ENCODE data around the gene ZNF467.

ZNF467 gene

GRCh38 chr7:149783386-149784250, 10.2 kb upstream of the ZNF467 start:
- no peak for DNase-seq

DNA sequence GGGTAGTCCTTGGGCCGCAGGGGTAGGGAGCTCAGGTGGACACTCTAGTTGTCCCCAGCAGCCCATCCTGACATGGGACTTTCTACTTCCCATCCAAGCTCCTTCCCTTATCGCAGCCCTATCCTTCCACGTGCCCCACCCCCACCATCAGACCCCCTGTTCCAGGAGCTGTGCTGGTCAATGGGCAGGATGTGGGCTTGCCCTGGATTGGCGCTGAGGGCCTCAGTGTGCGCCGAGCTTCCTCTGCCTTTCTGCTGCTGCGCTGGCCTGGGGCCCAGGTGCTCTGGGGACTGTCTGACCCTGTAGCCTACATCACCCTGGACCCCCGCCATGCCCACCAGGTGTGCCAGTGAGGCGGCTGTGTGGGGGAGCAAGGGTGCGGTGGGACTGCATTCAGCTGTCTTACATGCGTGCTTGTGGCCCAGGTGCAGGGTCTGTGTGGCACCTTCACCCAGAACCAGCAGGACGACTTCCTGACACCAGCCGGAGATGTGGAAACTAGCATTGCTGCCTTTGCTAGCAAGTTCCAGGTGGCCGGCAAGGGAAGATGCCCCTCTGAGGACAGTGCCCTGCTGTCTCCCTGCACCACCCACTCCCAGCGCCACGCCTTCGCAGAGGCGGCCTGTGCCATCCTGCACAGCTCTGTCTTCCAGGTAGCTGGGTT, 9.4 kb upstream of the ZNF467 start:
- DNase-seq, result no peak

GRCh38 chr7:149781921-149782320, 8.5 kb upstream of the ZNF467 start:
- no peak for DNase-seq

- no peak for DNase-seq
Measured at GRCh38 chr7:149780636-149781419, 7.4 kb upstream of the ZNF467 start.

DNA sequence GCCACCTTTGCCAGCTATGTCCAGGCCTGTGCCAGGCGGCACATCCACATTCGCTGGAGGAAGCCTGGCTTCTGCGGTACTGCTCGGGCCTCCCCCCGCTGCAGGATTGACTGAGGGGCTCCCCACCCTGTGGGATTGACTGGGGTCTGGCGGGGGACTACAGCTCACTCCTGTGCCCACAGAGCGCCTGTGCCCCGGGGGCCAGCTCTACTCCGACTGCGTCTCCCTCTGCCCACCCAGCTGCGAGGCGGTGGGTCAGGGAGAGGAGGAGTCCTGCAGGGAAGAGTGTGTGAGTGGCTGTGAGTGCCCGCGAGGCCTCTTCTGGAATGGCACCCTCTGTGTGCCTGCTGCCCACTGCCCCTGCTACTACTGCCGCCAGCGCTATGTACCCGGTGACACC, 6.7 kb upstream of the ZNF467 start:
- DNase-seq, result no peak

DNA sequence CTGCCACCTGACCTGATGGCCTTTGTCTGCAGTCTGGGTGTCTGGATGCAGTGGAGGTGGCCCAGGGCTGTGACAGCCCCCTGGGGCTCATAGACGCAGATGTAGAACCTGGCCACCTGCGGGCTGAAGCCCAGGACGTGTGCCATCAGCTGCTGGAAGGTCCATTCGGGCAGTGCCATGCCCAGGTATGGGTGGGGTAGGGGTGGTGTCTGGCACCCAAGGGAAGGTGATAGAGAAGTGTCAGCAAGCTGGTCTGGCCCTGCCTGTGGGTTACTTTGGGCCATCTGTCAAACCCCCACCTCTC, 6.1 kb upstream of the ZNF467 start:
- no peak for DNase-seq

DNA sequence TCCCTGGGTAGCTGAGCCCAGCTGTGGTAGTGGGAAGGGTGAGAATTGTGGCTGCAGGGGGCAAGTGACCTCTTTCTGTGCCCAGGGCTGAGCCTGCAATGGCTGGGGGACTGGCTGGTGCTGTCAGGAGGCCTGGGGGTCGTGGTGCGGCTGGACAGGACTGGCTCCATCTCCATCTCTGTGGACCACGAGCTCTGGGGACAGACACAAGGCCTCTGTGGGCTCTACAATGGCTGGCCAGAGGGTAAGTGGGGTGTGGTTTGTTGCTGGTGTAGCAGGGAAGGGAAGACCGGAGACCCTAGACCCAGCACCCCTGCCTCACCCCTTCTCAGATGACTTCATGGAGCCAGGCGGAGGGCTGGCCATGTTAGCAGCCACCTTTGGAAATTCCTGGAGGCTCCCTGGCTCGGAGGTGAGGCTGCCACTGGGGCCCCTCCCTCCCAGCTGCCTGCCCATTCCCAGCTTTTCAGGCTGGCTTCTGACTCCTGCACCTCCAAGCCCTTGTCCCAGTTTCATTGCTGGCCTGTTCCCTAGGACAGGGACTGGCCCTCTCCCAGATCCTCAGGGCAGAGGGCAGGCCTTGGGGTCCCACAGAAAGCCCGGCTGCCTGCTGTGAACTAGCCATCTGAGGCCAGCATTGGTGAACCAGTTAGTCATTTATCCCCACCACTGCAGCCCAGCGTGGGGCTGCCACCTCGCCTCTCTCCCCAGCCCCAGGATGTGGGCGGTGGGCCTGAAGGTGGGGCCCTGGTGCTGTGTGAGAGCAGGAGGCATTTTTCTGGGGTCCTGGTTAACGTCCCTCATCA, 5.5 kb upstream of the ZNF467 start:
- no peak for DNase-seq

DNA sequence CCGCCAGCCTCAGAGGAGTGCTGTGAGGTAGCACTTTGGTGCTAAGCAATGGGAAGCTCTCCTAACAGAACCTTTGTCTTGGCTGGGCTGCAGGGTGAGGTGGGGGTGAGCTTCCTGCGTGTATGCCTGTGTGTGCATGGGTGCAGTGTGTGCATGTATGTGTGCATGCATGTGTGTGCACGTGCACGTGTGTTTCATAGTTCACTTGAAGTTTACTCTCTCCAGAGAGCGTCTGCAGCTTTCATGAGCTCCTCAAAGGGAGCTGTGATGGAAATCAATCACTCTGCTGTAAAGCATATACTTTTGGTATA, 4.9 kb upstream of the ZNF467 start:
- DNase-seq, result no peak

DNA sequence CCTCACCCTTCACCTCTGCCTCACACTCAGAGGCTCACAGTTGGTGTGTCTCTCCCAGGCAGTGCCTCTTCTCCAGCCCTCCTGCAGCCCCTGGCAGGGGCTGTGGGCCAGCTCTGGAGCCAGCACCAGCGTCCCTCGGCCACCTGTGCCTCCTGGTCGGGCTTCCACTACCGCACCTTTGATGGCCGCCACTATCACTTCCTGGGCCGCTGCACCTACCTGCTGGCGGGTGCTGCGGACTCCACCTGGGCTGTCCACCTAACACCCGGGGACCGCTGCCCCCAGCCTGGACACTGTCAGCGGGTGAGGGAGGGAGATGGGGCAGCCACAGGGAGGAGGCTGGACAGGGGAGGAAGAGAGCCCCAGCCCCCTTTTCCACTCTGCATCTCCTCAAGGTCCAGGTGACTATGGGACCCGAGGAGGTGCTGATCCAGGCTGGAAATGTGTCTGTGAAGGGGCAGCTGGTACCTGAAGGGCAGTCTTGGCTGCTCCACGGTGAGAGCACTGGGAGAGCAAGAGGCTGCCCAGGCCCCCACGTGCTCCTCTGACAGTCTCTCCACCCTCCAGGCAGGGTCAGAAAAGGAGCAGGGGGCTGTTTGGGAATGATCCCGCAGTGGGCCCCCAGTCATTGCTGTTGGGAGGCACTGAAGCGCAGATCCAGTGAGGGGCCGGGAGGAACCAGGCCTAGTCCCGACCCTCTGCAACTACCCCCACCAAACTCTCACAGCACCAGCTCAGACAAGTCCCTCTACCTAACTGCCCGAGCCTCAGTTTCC, 4.4 kb upstream of the ZNF467 start:
- no peak for DNase-seq

DNA sequence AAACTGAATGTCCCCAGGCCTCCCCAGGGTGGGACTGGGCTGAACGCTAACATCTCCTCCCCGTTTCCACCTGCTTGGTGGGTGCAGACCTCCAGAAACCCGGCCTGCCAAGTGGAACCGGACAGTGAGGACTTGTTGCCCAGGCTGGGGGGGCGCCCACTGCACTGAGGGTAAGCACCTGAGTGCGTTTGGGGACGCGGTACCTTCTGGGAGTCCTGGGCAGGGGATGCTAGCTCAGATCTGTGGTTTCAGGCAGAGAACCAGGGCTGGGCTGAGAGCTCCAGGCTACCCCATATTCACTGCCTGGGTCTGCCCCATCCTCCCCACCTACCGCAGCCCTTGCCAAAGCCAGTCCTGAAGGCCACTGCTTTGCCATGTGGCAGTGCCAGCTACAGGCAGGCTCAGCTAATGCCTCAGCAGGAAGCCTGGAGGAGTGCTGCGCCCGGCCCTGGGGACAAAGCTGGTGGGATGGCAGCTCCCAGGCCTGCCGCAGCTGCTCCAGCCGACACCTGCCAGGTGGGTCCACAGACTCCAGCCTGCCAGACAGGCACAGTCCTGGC, 3.5 kb upstream of the ZNF467 start:
- DNase-seq, result no peak

- DNase-seq, result no peak
Measured at GRCh38 chr7:149776289-149776688, 2.9 kb upstream of the ZNF467 start.

GRCh38 chr7:149775176-149775556, 1.8 kb upstream of the ZNF467 start:
- no peak for DNase-seq

DNA sequence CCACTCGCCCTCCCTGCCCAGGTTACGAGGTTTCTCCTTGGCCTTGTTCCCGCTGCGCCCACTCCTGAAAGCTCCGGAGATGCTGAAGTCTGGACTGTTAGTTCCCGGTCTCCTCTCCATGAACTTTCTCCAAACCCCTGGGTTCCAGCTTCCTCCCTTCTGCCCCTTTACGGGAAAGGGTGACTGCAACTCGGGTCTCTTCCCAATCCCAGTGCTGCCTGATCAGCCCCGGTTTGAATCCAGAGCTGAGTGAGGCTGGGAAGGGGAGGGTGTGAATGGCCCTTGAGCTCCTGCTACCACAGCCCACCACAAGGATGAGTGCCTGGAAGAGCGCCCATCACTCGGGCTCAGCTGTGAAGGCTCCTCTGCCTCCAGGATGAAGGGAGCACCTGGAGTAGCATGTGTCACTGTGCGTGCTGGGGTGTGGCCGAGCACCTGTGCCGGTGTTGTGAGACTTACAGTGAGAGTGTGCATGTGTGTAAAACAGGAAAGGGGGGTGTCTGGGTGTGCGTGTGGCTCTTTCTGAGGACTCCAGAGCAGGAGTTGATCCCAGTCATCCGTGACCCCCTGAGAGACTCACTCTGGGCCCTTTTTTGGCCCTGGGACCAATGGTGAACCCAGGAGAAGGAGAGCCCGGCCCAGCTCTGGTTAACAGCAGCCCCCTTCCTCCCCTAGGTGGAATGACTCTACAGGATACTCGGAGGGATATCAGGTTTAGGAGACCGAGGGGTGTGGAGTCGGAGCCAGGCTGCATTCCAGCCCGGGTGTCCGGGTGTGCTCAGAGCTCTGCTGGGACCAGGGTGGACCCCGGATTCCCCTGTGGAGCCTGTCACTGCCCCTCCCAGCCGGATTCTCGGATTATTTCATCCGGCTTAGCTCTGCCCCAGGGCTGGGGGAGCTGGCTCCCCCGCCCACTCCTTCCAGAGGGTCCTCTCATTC, 1.1 kb upstream of the ZNF467 start:
- no peak for DNase-seq

- no peak for DNase-seq
Measured at GRCh38 chr7:149772956-149773434, 393 bp downstream of the ZNF467 start.

DNA sequence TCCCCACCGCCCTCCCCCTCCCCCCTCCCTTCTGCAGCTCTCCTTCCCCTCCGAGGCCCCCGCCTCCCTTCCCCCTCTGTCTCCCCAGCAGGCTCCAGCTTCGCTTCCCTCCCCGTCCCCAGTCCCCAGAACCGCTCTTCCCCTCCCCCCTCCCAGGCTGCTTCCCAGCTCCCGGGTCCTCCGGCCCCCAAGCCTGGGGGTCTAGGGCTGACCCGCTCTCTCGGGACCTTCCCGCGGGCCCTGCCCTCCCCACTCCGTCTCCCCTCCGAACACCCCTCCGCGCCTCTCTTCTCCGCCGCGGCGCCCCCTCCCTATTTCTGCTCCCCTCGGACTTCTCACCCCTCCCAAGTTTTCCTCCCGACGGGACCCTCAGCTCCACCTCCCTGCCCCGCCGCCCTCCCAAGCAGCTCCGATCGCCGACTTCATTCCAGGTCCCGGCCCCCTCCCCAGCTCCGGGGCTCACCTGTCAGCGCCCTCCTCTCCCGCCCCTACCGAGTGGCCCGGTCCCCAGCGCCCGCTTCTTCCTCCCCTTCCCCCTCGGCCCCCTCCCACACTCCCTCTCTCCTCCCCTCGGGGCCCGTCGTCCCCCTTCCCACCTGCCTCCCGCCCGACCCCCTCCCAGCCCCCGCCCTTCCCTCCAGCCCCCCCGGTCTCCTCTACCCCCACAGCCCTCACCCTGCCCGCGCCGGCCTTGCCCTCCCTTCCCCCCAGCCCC, 990 bp downstream of the ZNF467 start:
- DNase-seq, result no peak

DNA sequence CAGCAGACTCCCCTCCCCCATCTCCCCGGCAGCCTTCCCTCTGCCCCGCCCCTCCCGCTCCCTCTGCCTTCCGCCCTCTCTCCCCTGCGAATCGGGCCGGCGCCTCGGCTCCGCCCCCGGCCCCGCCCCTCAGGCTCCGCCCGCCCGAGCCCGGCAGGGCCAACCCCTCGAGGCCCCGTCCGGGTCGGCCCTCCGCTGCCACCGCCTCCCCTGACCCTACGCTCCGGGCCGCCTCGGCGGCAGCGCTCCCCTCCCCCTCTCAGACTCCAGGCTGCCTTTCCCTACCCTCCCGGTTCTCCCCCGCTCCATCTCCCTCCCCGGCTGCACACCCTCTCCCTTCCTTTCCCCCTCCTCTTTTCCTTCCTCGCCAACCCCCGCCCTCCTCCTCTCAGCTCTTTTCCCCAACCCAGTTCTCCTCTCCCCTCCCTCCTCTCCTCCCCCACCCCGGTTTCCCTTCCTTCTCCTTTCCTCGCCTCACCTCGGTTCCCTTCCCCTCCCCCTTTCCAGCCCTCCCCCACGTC, 1.6 kb downstream of the ZNF467 start:
- DNase-seq, result peak; percentile 71

DNA sequence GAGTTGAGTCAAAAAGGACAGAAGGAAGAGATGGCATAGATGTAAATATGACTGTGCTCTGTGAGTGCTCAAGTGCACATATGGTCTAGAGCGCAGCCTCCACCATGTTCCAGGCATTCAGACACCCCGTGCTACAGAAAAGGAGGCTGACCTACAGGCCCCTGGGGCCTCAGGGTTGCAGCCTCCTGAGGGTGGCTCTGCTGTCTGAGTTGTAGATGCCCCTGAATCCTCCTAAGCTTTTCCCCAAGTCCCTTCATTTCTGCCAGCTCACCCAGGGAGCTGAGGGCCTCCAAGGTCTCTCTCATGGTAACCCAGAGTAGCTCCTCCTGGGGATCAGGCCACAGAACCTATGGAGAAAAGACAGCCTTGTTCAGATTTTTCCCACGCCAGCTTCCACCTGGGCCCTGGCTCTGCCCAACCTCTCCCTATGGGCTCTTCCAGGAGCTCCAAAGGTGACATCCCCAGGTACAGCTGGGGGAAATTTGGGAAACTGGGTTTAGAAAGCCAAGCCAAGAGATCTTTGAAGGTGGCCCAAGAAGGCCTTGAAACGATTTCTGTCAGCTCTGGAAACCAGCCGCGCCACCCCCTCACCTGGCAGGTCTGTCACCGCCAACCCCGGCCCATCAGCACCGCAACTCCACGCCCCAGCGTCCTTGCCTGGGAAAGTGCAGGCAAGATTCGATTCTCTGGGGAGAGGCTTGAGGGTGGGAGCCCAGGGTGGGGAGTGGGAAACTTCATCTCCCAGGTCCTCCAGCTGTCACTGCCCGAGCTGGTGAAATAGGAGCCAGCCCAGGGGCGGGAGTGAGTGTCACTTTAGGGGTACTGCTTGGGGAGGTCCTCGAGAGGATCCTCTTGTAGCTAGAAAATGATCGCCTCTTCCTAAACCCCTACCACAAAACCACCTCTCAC, 2.4 kb downstream of the ZNF467 start:
- DNase-seq, result peak; percentile 34

DNA sequence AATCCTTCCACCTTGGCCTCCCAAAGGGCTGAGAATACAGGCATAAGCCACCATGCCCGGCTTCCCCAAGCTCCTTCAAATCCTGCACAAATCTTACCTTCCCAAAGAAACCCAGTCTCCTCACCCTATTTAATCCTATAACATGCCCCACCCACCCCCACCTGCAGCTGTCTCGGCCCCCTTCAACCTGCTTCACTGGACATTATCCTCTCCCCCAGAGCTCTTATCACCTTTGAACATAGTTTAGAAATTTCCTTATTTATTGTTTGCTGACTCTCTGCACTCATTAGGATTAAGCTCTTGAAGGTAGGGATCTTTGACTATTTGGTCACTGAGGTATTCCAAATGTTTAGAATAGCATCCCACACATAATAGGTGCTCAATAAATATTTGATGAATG, 3.5 kb downstream of the ZNF467 start:
- DNase-seq, result no peak

DNA sequence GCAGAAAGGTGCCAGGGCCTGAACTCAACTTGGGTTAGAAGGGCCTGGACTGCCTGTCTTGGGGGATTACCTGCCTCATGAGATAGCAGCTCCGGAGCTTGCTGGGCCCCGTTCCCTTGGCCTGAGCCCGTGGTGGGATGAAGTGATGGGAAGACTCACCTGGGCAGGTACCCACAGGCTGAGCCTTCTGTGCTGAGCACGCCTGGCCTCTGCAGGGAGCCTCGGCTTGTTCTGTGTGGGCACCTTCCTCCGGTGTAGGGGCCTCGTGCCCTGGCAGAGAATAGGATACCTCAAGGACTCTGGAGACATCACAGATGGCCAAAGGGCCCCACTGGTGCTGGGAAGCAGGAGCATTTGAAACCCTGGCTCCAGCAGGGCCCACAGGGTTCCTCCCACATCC, 4.5 kb downstream of the ZNF467 start:
- no peak for DNase-seq
